Neural cell (in vitro differentiated cells): ENCODE data around the gene XPR1. TPM values are rescaled to one million over a fixed set of nuclear protein-coding genes. Genes with fewer than 3 reads are reported as not detected.
"Not testable (repeated sequence)": the region's sequence is repeated elsewhere in the genome, so short reads cannot be mapped to it uniquely, and the experiment has no call there.

Experiments used
- H2AFZ ChIP-seq: fragments of 200-600, 300-800 bp; sonication (generic), shearing (Covaris generic); 2 replicates; pipeline ENCODE4 v1.6.0; 2014; ENCODE audit warnings: low read depth, mild to moderate bottlenecking, antibody characterized with exemption, low read length, moderate library complexity
- H3F3A ChIP-seq: fragments of 200-600 bp; shearing (Covaris generic); 2 replicates; pipeline ENCODE4 v1.6.1; 2016; ENCODE audit warnings: mild to moderate bottlenecking, moderate library complexity, mixed read lengths, antibody characterized with exemption, low read length; ENCODE audit not compliant: insufficient read depth, poor library complexity, severe bottlenecking
- H3K27ac ChIP-seq: fragments of 200-600, 300-800 bp; sonication (generic), shearing (Covaris generic); 2 replicates; pipeline ENCODE4 v1.5.1; 2014; ENCODE audit warnings: mild to moderate bottlenecking, low read length, moderate library complexity
- H3K27me3 ChIP-seq: fragments of 300-800, 200-600 bp; sonication (generic), shearing (Covaris generic); 2 replicates; pipeline ENCODE4 v1.6.0; 2014; ENCODE audit warnings: mild to moderate bottlenecking, low read depth, low read length, moderate library complexity; ENCODE audit not compliant: insufficient read depth
- H3K36me3 ChIP-seq: fragments of 300-800, 200-600 bp; sonication (generic), shearing (Covaris generic); 2 replicates; pipeline ENCODE4 v1.5.1; 2014; ENCODE audit warnings: mild to moderate bottlenecking, antibody characterized with exemption, low read length, moderate library complexity; ENCODE audit not compliant: insufficient read depth
- H3K4me2 ChIP-seq: fragments of 300-800, 200-600 bp; sonication (generic), shearing (Covaris generic); 2 replicates; pipeline ENCODE4 v1.6.0; 2014; ENCODE audit warnings: mild to moderate bottlenecking, low read length
- H3K4me3 ChIP-seq: fragments of 300-800, 200-600 bp; sonication (generic), shearing (Covaris generic); 2 replicates; pipeline ENCODE4 v1.5.1; 2014; ENCODE audit warnings: mild to moderate bottlenecking, low read length, moderate library complexity
- H3K79me2 ChIP-seq: fragments of 200-600 bp; shearing (Covaris generic); replicated peaks from 2 replicates; pipeline ENCODE4 v1.6.0; 2014; ENCODE audit warnings: mild to moderate bottlenecking, low read length, moderate library complexity; ENCODE audit not compliant: insufficient read depth
- H3K9ac ChIP-seq: fragments of 300-800, 200-600 bp; sonication (generic), shearing (Covaris generic); 2 replicates; pipeline ENCODE4 v1.6.1; 2016; ENCODE audit warnings: mild to moderate bottlenecking, low read length, mixed read lengths
- H3K9me2 ChIP-seq: fragments of 200-600 bp; shearing (Covaris generic); 2 replicates; pipeline ENCODE4 v1.6.1; 2016; ENCODE audit warnings: mild to moderate bottlenecking, low read length, mixed read lengths; ENCODE audit not compliant: insufficient read depth
- H3K9me3 ChIP-seq: fragments of 200-600, 300-800 bp; sonication (generic), shearing (Covaris generic); 2 replicates; pipeline ENCODE4 v1.6.1; 2016; ENCODE audit warnings: mild to moderate bottlenecking, mixed run types, low read length, moderate library complexity, mixed read lengths
- H4K20me1 ChIP-seq: fragments of 200-600 bp; shearing (Covaris generic); 2 replicates; pipeline ENCODE4 v1.6.1; 2016; ENCODE audit warnings: mild to moderate bottlenecking, mixed run types; ENCODE audit not compliant: insufficient read depth
- EP300 ChIP-seq: fragments of 450-650 bp; conservative IDR thresholded peaks from 2 replicates; pipeline ENCODE4 v1.6.1; 2014; ENCODE audit warnings: antibody characterized with exemption, mild to moderate bottlenecking, moderate library complexity; ENCODE audit not compliant: poor library complexity, severe bottlenecking
- EZH2 ChIP-seq: fragments of 200-600, 300-800 bp; shearing (Covaris generic), sonication (generic); IDR thresholded peaks from 2 replicates; pipeline ENCODE4 v1.6.1; 2014; ENCODE audit warnings: antibody characterized with exemption, low read length, borderline replicate concordance, mild to moderate bottlenecking; ENCODE audit not compliant: insufficient read depth, poor library complexity, severe bottlenecking
- MXI1 ChIP-seq: fragments of 450-650 bp; conservative IDR thresholded peaks from 2 replicates; pipeline ENCODE4 v1.6.1; 2014; ENCODE audit warnings: antibody characterized with exemption, mild to moderate bottlenecking; ENCODE audit not compliant: poor library complexity, severe bottlenecking
- POLR2AphosphoS5 ChIP-seq: IDR thresholded peaks from 2 replicates; pipeline ENCODE4 v1.6.1; 2012
- RAD21 ChIP-seq: fragments of 450-650 bp; conservative IDR thresholded peaks from 2 replicates; pipeline ENCODE4 v1.6.1; 2014; ENCODE audit warnings: antibody characterized with exemption, mild to moderate bottlenecking, moderate library complexity
- SMC3 ChIP-seq: fragments of 450-650 bp; conservative IDR thresholded peaks from 2 replicates; pipeline ENCODE4 v1.6.1; 2014; ENCODE audit warnings: antibody characterized with exemption, mild to moderate bottlenecking, moderate library complexity; ENCODE audit not compliant: poor library complexity
- polyA plus RNA-seq: library from polyadenylated mRNA; depleted of rRNA; stranded (reverse); fragments of >200 nt; gene quantifications from 2 replicates; pipeline ENCODE4 v1.2.3, GENCODE V29; 2014
- TF ChIP-seq, protein P1 (sequence below): fragments of 450-650 bp; IDR thresholded peaks from 2 replicates; pipeline ENCODE4 v1.5.1; 2014; ENCODE audit warnings: antibody characterized with exemption, mild to moderate bottlenecking, moderate library complexity; ENCODE audit not compliant: poor library complexity, severe bottlenecking
- TF ChIP-seq, protein P2 (sequence below): IDR thresholded peaks from 2 replicates; pipeline ENCODE4 v1.6.1; 2012; ENCODE audit warnings: borderline replicate concordance

Gene XPR1
- polyA plus RNA-seq, 1 donor from 2014 or later = 185 TPM

DNA sequence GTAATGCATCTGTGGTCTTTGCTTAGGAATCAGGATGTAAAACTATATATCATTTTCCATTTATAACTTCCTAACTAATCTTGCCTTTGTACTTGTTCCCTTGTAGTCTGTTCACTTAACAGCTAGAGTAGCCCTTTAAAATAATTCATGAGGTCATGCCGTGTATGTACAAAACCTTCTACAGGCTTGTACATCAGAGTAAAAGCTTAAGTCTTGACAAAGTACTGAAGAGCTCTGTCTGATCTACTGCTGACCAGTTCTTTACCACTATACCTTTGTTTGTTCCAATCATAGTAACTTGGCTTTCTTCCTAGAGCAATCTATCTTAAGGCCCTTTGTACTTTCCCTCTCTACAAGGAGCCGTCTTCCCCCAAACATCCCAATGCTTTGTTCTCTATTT lies 190.1 kb downstream of the XPR1 start:
- no peak overlapping the region for H3K4me3 ChIP-seq
- H3F3A ChIP-seq = no peaks in the 10 kb centered on the region
- TF ChIP-seq EP300 (no peak), SMC3 (no peak)
- TF ChIP-seq, protein P1, sequence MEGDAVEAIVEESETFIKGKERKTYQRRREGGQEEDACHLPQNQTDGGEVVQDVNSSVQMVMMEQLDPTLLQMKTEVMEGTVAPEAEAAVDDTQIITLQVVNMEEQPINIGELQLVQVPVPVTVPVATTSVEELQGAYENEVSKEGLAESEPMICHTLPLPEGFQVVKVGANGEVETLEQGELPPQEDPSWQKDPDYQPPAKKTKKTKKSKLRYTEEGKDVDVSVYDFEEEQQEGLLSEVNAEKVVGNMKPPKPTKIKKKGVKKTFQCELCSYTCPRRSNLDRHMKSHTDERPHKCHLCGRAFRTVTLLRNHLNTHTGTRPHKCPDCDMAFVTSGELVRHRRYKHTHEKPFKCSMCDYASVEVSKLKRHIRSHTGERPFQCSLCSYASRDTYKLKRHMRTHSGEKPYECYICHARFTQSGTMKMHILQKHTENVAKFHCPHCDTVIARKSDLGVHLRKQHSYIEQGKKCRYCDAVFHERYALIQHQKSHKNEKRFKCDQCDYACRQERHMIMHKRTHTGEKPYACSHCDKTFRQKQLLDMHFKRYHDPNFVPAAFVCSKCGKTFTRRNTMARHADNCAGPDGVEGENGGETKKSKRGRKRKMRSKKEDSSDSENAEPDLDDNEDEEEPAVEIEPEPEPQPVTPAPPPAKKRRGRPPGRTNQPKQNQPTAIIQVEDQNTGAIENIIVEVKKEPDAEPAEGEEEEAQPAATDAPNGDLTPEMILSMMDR = no peak
- TF ChIP-seq, protein P2, sequence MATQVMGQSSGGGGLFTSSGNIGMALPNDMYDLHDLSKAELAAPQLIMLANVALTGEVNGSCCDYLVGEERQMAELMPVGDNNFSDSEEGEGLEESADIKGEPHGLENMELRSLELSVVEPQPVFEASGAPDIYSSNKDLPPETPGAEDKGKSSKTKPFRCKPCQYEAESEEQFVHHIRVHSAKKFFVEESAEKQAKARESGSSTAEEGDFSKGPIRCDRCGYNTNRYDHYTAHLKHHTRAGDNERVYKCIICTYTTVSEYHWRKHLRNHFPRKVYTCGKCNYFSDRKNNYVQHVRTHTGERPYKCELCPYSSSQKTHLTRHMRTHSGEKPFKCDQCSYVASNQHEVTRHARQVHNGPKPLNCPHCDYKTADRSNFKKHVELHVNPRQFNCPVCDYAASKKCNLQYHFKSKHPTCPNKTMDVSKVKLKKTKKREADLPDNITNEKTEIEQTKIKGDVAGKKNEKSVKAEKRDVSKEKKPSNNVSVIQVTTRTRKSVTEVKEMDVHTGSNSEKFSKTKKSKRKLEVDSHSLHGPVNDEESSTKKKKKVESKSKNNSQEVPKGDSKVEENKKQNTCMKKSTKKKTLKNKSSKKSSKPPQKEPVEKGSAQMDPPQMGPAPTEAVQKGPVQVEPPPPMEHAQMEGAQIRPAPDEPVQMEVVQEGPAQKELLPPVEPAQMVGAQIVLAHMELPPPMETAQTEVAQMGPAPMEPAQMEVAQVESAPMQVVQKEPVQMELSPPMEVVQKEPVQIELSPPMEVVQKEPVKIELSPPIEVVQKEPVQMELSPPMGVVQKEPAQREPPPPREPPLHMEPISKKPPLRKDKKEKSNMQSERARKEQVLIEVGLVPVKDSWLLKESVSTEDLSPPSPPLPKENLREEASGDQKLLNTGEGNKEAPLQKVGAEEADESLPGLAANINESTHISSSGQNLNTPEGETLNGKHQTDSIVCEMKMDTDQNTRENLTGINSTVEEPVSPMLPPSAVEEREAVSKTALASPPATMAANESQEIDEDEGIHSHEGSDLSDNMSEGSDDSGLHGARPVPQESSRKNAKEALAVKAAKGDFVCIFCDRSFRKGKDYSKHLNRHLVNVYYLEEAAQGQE = no peak

DNA sequence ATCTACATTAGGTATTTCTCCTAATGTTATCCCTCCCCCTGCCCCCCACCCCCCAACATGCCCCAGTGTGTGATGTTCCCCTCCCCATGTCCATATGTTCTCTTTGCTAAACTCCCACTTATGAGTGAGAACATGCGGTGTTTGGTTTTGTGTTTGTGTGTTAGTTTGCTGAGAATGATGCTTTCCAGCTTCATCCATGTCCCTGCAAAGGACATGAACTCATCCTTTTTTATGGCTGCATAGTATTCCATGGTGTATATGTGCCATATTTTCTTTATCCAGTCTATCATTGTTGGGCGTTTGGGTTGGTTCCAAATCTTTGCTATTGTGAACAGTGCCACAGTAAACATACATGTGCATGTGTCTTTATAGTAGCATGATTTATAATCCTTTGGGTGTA lies 199.7 kb downstream of the XPR1 start:
- not testable (repeated sequence) for H3K36me3 ChIP-seq, H3K9me2 ChIP-seq, H2AFZ ChIP-seq, H3K27me3 ChIP-seq, H4K20me1 ChIP-seq, H3K9ac ChIP-seq, H3K4me2 ChIP-seq, H3K4me3 ChIP-seq, H3K27ac ChIP-seq, H3K9me3 ChIP-seq, H3F3A ChIP-seq, H3K79me2 ChIP-seq

More for the DNA sequence above, 190.1 kb downstream of the XPR1 start:
- no peak overlapping the region for H3K9ac ChIP-seq
- no peak overlapping the region for H3K27ac ChIP-seq
- H3K79me2 ChIP-seq = no peaks in the 10 kb centered on the region
- H2AFZ ChIP-seq = no peak overlapping the region
- no peaks in the 10 kb centered on the region for H3K9me3 ChIP-seq
- H3K9me2 ChIP-seq = no peaks in the 10 kb centered on the region
- H3K27me3 ChIP-seq = no peaks in the 10 kb centered on the region
- no peak overlapping the region for H3K4me2 ChIP-seq
- no peaks in the 10 kb centered on the region for H4K20me1 ChIP-seq
- peaks cover 7% of the 10 kb centered on the region for H3K36me3 ChIP-seq

DNA sequence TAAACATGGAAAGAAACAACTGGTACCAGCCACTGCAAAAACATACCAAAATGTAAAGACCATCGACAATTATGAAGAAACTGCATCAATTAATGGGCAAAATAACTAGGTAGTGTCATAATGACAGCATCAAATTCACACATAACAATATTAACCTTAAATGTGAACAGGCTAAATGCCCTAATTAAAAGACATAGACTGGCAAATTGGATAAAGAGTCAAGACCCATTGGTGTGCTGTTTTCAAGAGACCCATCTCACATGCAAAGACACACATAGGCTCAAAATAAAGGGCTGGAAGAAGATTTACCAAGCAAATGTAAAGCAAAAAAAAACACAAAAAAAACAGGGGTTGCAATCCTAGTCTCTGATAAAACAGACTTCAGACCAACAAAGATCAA lies 201.4 kb downstream of the XPR1 start:
- not testable (repeated sequence) for H3K27me3 ChIP-seq

DNA sequence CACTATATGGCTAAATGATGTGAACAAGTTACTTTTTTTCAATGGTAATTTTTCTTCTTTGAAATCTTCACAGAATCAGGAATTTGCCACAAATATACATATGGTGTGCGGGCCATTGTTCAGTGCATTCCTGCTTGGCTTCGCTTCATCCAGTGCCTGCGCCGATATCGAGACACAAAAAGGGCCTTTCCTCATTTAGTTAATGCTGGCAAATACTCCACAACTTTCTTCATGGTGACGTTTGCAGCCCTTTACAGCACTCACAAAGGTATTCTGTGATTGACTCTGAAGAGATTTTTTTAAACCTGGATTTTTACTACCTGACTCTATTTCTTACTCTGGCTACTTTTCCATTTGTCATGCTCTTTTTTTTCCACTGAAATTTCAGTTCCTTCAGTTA lies 204.6 kb downstream of the XPR1 start:
- H3K79me2 ChIP-seq = no peaks in the 10 kb centered on the region
- H3K36me3 ChIP-seq = peaks cover 7% of the 10 kb centered on the region
- peak overlapping the region; percentile 40 for H3K4me3 ChIP-seq
- H3K27me3 ChIP-seq = no peaks in the 10 kb centered on the region
- H3K9ac ChIP-seq = no peak overlapping the region
- peak overlapping the region; percentile 63 for H3K27ac ChIP-seq
- peak overlapping the region; percentile 21 for H3K4me2 ChIP-seq
- no peaks in the 10 kb centered on the region for H3K9me3 ChIP-seq
- no peaks in the 10 kb centered on the region for H3K9me2 ChIP-seq
- no peak overlapping the region for H2AFZ ChIP-seq
- peaks cover 6% of the 10 kb centered on the region for H3F3A ChIP-seq
- H4K20me1 ChIP-seq = no peaks in the 10 kb centered on the region
- TF ChIP-seq MXI1 (no peak), POLR2AphosphoS5 (no peak), EP300 (no peak), EZH2 (no peak), SMC3 (no peak), RAD21 (no peak)
- TF ChIP-seq, protein P1 = no peak

More for the DNA sequence above, 201.4 kb downstream of the XPR1 start:
- not testable (repeated sequence) for H3K4me3 ChIP-seq, H3F3A ChIP-seq, H3K79me2 ChIP-seq, H2AFZ ChIP-seq, H4K20me1 ChIP-seq, H3K9me3 ChIP-seq, H3K4me2 ChIP-seq, H3K27ac ChIP-seq, H3K36me3 ChIP-seq, H3K9me2 ChIP-seq, H3K9ac ChIP-seq
